Mucosa of gallbladder (tissue), 1 donor: ENCODE results near the gene MAP4K4. TPM values are rescaled to one million over a fixed set of nuclear protein-coding genes. Genes with fewer than 3 reads are reported as not detected.
"Not testable (repeated sequence)": the region's sequence is repeated elsewhere in the genome, so short reads cannot be mapped to it uniquely, and the experiment has no call there.

Source experiments
- DNase-seq: peaks from one replicate; pipeline ENCODE4 v3.0.0-alpha.2; 2020; ENCODE audit warnings: low spot score
- total RNA-seq: library from RNA; stranded (reverse); gene quantifications from one replicate; pipeline ENCODE4 v1.2.1, GENCODE V29; 2021
- donor health status: DM: no; HTN: no; CAD: no.

MAP4K4 gene
- total RNA-seq, 1 donor from 2014 or later, result 50.9 TPM

DNA sequence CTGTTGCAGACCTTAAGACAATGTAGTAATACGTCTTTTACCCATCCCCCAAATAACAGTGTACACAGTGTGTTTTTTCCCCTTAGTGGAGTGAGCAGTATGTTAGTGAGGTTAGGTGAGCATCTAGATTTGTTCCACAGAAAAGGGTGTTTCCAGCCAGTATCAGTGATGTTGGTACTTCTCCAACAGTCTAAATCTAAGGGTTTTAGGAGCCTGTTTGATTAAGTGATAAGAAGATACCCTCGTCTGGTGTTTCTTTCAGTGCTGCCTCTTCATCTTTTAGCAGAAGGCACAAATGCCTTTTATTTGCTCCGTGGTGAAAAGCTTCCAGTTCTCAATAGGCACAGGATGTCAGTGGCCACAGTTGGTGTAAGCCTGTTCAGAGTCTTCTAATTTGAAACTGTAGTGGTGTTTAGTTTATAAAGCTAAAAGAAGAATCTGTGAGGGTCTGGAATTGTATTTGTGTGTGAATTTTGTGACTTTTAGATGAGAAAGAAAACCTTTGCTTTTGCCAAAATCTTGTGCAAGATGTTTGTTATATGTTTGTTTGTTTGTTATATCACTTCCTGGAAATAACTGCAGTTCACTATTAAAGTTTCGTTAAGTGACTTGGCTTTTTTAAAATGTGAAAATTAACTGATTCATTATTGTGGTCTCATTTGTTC lies 71.2 kb downstream of the MAP4K4 start:
- no peak for DNase-seq

DNA sequence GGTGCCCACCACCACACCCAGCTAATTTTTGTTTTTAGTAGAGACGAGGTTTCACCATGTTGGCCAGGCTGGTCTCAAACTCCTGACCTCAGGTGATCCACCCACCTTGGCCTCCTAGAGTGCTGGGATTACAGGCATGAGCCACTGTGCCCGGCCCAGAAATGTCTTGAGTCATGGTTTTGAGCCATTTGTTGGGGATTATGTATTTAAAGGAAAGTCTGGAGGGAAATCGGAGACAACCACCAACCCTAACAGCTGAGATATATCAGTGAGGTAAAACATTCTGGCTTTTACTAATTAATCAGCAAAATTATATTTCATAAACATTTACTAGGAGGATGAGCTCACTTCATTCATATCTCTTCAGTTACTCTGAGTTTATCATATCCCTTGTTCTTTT lies 72.2 kb downstream of the MAP4K4 start:
- DNase-seq, result not testable (repeated sequence)

DNA sequence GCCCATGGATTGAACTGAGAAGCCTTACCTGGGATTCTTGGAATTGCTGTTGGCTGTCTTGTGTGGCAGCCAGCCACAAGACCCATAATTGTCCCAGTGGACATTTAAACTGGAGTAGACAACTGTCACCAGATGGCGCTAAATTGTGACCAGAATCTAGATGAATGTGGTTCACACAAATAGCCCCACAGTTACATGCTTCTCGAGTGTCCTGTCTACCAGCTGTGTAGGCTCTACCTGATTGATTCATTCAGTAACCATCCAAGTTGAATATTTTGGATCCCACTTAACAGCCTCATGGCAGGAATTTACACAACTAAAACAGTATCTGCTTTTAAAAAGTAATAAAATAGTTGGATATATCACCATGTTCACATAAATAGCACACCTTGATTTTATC lies 73.2 kb downstream of the MAP4K4 start:
- no peak for DNase-seq

- DNase-seq, result no peak
Observed at GRCh38 chr2:101771227-101771902, 73.9 kb downstream of the MAP4K4 start.

GRCh38 chr2:101771910-101772321 lies 74.4 kb downstream of the MAP4K4 start:
- no peak for DNase-seq

- no peak for DNase-seq
Observed at GRCh38 chr2:101773137-101773536, 75.6 kb downstream of the MAP4K4 start.

DNA sequence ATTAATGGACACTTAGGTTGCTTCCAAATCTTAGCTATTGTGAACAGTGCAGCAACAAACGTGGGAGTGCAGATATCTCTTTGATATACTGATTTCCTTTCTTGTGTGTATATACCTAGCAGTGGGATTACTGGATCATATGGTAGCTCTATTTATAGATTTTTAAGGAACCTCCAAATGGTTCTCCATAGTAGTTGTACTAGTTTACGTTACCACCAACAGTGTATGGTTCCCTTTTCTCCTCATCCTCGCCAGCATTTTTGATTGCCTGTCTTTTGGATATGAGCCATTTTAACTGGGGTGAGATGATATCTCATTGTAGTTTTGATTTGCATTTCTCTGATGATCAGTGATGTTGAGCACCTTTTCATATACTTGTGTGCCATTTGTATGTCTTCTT lies 76.5 kb downstream of the MAP4K4 start:
- DNase-seq, result not testable (repeated sequence)

- no peak for DNase-seq
Observed at GRCh38 chr2:101775092-101775491, 77.6 kb downstream of the MAP4K4 start.

DNA sequence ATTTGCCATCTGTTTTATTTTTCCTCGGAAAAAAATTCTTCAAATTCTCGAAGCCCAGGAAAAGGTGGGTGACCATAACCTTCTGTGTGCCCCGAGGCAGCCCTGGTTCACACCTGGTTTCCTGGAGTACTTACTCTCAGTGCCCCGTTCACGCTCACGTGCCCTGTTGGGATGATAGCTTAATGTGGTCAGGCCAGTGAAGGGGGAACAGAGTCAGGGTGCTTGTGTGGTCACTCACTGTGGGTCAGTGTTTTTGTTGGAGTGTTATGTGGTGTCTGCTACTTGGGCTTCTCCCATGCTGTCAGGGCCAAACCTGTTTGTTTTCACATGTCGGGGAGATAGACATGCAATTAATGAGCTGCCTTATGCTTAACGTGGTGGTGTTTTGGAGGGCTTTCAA lies 78.1 kb downstream of the MAP4K4 start:
- DNase-seq, result no peak

DNA sequence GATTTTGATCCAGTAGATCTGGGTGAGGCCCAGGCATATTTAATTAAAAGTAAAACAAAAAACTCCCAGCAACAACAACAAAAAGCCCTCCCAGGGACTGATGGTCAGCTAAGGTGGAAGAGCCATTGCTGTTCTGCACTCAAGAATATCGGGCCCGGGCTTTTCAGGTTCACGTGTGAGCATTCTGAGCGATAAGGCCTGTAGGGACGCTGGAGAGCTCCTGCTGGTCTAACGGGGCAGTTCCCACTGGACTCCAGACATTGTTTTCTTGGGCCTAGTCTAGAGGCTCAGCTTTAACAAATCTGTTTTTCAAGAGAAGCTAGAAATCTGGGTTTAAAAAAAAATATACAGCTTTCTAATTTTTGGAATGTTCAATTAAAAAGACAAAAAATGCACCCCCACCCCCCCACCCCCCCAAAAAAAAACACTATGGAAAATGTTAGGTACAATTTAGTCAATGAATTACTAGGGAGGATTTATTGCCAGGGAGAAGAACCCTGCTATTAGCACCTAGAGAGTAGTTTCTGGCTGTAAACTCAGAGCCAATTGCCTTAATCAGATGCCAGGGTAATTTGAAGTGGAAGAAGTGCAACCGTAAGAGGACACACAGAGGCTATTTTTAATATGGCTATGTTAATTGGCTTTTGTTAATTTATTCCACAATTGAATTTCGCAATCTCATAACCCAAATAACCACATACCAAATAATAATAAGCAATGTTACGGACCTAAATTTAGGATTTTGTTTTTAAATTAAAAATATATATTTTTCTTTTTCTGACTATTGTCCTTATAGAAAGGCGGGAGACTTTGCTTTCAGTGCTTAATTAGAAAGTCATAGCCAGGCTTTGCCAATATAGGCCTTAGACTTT lies 78.9 kb downstream of the MAP4K4 start:
- no peak for DNase-seq

GRCh38 chr2:101777337-101777736 lies 79.8 kb downstream of the MAP4K4 start:
- DNase-seq, result no peak

DNA sequence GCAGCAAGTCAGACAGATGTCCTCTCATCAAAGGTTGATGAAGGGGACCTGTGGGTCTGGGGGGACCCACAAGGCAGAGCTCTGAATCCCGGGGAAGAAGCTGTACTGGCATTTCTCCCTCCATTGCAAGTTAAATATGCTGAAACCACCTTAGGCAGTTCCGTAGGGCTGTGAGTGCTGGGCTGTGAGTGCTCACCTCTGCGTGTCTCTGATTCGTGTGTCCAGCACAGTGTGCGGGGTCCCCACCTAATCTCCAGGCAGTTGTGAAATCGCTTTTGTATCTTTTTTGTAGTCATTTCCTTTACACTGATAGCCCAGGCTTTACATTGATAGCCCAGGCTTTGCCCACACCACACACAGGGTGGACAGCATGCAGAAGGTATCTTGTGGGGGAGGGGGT lies 80.6 kb downstream of the MAP4K4 start:
- DNase-seq, result no peak

GRCh38 chr2:101779190-101779589 lies 81.7 kb downstream of the MAP4K4 start:
- DNase-seq, result no peak

DNA sequence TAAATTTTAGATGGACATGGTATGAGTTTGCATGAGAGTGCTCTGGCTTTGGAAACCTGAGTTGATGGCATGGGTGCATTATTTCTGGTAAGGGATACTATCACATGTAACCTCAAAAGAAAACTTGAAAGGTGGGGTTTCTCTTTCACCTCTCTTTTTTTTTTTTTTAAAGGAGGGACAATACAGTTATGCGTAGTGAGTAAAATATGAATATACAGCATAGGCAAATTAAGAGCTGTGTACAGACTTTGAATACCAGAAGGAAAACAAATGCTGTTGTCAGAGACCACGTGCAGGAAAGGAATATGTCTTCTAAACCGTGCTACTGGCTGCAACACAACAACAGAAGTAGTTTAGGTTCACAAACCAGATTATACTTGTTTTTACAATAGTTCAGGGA lies 82.1 kb downstream of the MAP4K4 start:
- DNase-seq, result no peak

GRCh38 chr2:101781326-101781725 lies 83.8 kb downstream of the MAP4K4 start:
- no peak for DNase-seq

GRCh38 chr2:101781791-101782426 lies 84.4 kb downstream of the MAP4K4 start:
- DNase-seq, result no peak

DNA sequence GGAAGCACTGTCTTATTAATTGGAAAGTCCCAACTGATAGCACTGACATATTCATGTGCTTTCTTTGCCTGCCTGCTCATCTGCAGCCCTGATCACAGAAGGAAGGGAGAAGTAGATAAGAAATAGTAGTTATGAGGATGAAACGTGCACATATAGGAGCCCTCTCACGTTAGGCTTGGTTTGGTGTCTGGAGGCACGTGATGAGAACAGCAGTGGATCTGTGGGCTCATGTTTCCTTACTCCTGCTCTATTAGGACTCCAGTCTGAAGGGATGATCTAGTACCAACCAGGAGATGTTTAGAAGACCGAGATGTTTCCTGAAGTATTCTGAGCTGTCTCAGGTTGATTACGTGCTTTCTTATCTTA lies 84.9 kb downstream of the MAP4K4 start:
- no peak for DNase-seq

DNA sequence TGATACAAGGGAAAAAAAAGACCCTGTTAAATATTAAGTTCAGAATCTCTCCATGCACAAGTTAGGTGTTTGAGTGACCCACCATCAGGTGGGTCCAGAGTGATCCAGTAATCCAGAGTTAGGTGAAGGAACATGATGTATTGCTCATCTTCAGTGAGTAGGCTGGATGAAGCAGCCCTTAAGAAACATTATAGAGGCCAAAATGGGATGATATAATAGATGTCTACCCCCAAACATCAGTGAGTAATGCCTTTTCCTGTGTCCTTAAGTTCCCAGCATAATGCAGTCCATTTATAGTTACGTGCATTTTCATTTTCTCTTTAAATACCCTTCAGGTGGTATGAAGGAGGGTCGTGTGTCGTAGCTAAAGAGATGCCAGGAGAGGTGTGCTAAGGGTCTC lies 89.6 kb downstream of the MAP4K4 start:
- no peak for DNase-seq

DNA sequence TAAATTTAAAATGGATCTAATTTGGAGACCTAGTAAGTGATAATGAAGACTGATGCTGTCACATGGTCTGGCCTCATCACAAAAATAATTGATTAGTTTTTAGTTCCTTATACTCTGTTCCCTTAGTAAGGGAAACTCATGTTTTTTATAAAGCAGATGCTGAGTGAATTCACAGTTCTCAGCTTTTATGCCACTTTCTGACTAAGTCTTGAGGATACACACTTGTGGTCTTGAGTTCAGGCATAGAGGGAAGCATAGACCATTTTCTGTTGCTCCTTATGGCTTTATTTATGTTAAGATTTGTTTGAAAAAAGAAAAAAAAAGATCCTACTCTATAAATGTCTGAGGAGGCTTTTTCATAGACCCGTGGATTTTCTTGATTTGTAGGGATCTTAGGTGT lies 91.1 kb downstream of the MAP4K4 start:
- no peak for DNase-seq

DNA sequence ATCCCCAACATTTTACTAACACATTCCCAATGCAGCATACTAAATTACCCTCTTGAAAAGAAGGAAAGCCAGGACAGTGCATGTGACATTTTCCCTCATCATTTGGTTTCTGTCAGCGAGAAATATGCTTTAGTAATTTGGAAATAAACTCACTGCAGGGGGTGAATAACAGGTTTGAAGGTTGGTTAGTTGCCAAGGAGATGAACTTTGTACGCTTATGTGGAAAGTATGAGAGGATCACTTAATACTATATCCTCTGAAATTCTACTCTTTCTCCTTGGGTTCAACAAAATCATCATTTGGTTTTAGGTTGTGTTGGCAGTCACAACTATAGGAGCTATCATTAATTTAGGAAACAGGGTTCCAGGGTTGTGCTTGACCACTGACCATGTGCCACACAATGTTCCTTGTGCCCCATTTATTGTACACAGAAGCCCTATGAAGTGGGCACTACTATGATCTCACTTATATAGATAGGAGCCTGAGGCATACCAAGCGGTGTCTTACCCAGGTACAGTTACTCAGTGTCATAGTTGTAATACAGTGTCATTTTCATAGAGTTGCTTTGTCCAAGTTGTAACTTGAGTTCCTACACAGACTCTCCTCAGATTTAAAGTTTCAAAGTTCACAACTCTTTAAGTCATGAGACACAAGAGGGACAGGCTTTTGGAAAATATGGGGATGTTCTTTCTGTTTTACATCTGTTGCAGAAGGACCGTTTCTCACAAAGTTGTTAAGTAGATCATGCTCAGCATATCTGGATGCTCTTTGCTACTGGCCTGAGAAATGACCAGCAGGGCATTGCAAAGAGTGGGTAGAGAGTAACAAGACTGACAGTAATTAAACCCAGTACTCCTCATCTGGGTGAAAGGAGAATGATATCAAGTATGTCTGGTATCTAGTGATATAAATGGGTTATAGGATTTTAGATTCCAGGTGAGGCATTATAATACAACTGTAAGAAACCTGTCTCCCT lies 91.8 kb downstream of the MAP4K4 start:
- DNase-seq, result no peak

- no peak for DNase-seq
Observed at GRCh38 chr2:101790416-101790815, 92.9 kb downstream of the MAP4K4 start.
